ENCODE measurements around the gene CLK2. TPM values are rescaled to one million over a fixed set of nuclear protein-coding genes. Genes with fewer than 3 reads are reported as not detected.

Gene CLK2
- total RNA-seq, 1 experiment from 2014 or later = 43.9 TPM

GRCh38 chr1:155300024-155300423 lies 26.7 kb upstream of the CLK2 start:
- Histone ChIP-seq H3K36me3 (ENCODE audit: low read depth) (no peaks in the 10 kb centered on the region), H4K20me1 (ENCODE audit: insufficient read depth) (no peaks in the 10 kb centered on the region), H3K9me2 (ENCODE audit: insufficient read depth) (no peaks in the 10 kb centered on the region), H3K4me3 (no peak overlapping the region), H2AFZ (no peak overlapping the region), H3K4me2 (no peak overlapping the region), H3K4me1 (replicated peaks; ENCODE audit: insufficient read depth) (no peaks in the 10 kb centered on the region), H3K79me2 (ENCODE audit: low read depth) (no peaks in the 10 kb centered on the region), H3F3A (ENCODE audit: insufficient read depth, low read depth) (no peaks in the 10 kb centered on the region), H3K9me3 (ENCODE audit: insufficient read depth, low read depth) (no peaks in the 10 kb centered on the region), H3K27me3 (ENCODE audit: insufficient read depth, low read depth) (no peaks in the 10 kb centered on the region), H3K27ac (no peak overlapping the region)
- ChIA-PET CTCF (no interaction called here), POLR2A (ENCODE audit: unreplicated experiment) (no interaction called here)
- intact Hi-C loops (cut with micrococcal nuclease; ENCODE audit: unreplicated experiment) = no loop called here
- no TSS peak for BruUV-seq (replicated peaks)
- TF ChIP-seq EZH2 (IDR thresholded peaks at IDR 0.05; ENCODE audit: low read depth) = no peak
- no peak for TF ChIP-seq CTCF (conservative IDR thresholded peaks at IDR 0.05)
- no peak for DNase-seq

GRCh38 chr1:155297384-155297783 lies 24.1 kb upstream of the CLK2 start:
- Histone ChIP-seq H3K79me2 (ENCODE audit: low read depth) (no peaks in the 10 kb centered on the region), H3K9me2 (ENCODE audit: insufficient read depth) (no peaks in the 10 kb centered on the region), H3K27ac (no peak overlapping the region), H3K4me2 (no peak overlapping the region), H3K4me3 (no peak overlapping the region), H3K27me3 (ENCODE audit: insufficient read depth, low read depth) (no peaks in the 10 kb centered on the region), H2AFZ (no peak overlapping the region), H3K4me1 (replicated peaks; ENCODE audit: insufficient read depth) (no peaks in the 10 kb centered on the region), H3K36me3 (ENCODE audit: low read depth) (no peaks in the 10 kb centered on the region), H3K9me3 (ENCODE audit: insufficient read depth, low read depth) (no peaks in the 10 kb centered on the region), H3F3A (ENCODE audit: insufficient read depth, low read depth) (no peaks in the 10 kb centered on the region), H4K20me1 (ENCODE audit: insufficient read depth) (no peaks in the 10 kb centered on the region)
- ChIA-PET POLR2A (ENCODE audit: unreplicated experiment) (interaction anchor here (0.5 kb wide), 1 partner anchor 559 kb away, joined by 10 read pairs; no protein-coding TSS in a partner anchor), CTCF (no interaction called here)
- TF ChIP-seq EZH2 (IDR thresholded peaks at IDR 0.05; ENCODE audit: low read depth) (no peak), CTCF (conservative IDR thresholded peaks at IDR 0.05) (no peak)
- no TSS peak for BruUV-seq (replicated peaks)
- intact Hi-C loops (cut with micrococcal nuclease; ENCODE audit: unreplicated experiment) = no loop called here
- no peak for DNase-seq

- BruUV-seq (replicated peaks) = no TSS peak
- no peaks in the 10 kb centered on the region for H3K9me2 ChIP-seq (ENCODE audit: insufficient read depth)
- H3K27ac ChIP-seq = no peak overlapping the region
- H3K4me1 ChIP-seq (replicated peaks; ENCODE audit: insufficient read depth) = no peaks in the 10 kb centered on the region
- H3K27me3 ChIP-seq (ENCODE audit: insufficient read depth, low read depth) = no peaks in the 10 kb centered on the region
- no peaks in the 10 kb centered on the region for H3K79me2 ChIP-seq (ENCODE audit: low read depth)
- intact Hi-C loops (cut with micrococcal nuclease; ENCODE audit: unreplicated experiment) = no loop called here
- H3K4me3 ChIP-seq = no peak overlapping the region
- ChIA-PET POLR2A (ENCODE audit: unreplicated experiment) (no interaction called here), CTCF (no interaction called here)
- H3K9me3 ChIP-seq (ENCODE audit: insufficient read depth, low read depth) = no peaks in the 10 kb centered on the region
- H3K36me3 ChIP-seq (ENCODE audit: low read depth) = no peaks in the 10 kb centered on the region
- H4K20me1 ChIP-seq (ENCODE audit: insufficient read depth) = no peaks in the 10 kb centered on the region
- H2AFZ ChIP-seq = no peak overlapping the region
- H3F3A ChIP-seq (ENCODE audit: insufficient read depth, low read depth) = no peaks in the 10 kb centered on the region
- H3K4me2 ChIP-seq = no peak overlapping the region
- TF ChIP-seq CTCF (conservative IDR thresholded peaks at IDR 0.05) = no peak
- no peak for TF ChIP-seq EZH2 (IDR thresholded peaks at IDR 0.05; ENCODE audit: low read depth)
- no peak for DNase-seq
Observed at GRCh38 chr1:155296661-155297060, 23.4 kb upstream of the CLK2 start.
